Measurements from ENCODE around the gene SIK3. TPM values are rescaled to one million over a fixed set of nuclear protein-coding genes. Genes with fewer than 3 reads are reported as not detected.

The SIK3 gene
- total and polyA plus RNA-seq, 12 donors = 11.7 to 176 (median 25.2) TPM

DNA sequence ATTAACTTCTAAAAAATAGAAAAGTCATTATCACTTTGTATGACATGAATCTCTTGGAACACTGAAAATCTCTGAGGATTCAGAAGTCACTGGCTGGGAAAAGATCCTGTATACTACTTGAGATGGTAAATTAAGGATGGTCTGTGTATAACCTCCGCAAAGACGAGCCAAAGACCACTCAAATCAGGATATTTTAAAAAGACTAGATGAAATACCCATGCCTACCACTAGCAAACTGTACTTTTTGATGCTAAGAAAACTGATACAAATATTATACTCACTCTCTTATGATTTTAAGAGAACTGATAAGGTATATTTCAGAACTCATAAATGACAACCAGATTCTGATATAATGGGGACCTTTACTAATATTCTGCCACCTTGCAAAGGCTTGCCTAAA, 182.2 kb downstream of the SIK3 start:
- TF ChIP-seq, protein P1, sequence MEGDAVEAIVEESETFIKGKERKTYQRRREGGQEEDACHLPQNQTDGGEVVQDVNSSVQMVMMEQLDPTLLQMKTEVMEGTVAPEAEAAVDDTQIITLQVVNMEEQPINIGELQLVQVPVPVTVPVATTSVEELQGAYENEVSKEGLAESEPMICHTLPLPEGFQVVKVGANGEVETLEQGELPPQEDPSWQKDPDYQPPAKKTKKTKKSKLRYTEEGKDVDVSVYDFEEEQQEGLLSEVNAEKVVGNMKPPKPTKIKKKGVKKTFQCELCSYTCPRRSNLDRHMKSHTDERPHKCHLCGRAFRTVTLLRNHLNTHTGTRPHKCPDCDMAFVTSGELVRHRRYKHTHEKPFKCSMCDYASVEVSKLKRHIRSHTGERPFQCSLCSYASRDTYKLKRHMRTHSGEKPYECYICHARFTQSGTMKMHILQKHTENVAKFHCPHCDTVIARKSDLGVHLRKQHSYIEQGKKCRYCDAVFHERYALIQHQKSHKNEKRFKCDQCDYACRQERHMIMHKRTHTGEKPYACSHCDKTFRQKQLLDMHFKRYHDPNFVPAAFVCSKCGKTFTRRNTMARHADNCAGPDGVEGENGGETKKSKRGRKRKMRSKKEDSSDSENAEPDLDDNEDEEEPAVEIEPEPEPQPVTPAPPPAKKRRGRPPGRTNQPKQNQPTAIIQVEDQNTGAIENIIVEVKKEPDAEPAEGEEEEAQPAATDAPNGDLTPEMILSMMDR (IDR thresholded peaks at IDR 0.05) = peak in 1 of 6 experiments; percentile 9
- no peak for TF ChIP-seq POLR2A (IDR thresholded peaks at IDR 0.05)
- DNase-seq = no peak
- Histone ChIP-seq H3K27me3 (no peaks in the 10 kb centered on the region), H3K36me3 (replicated peaks in 1 of 2) (peaks cover 0 to 4% of the 10 kb centered on the region in 2 donors), H3K27ac (no peak overlapping the region), H3K4me1 (replicated peaks in 1 of 2) (peaks cover 0 to 25% of the 10 kb centered on the region in 2 donors), H3K9me3 (replicated peaks in 1 of 3) (no peaks in the 10 kb centered on the region), H3K4me3 (no peak overlapping the region)
- WGBS, 4 donors = 95 to 98% (median 96%) methylated on average over 2 of the region's 2 CpGs
- intact Hi-C loops (cut with DNase I) = no loop called here

DNA sequence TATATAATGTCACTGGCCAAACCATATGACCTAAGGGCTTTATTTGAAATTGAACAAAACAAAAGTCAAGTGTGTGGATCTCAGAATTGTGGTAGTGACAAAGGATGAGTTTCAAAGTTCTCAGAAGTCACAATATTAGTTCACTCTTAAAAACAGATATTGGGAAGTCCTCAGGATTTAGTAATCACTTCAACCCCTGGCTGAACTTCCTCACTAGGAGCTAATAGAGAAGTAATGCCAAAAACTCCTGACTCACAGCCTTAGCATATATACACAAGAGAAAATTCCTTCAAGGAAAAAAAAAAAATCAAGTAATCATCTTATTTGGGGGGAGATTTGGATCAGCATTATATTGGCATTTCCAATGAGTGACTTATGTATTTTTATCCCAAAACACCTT, 185.2 kb downstream of the SIK3 start:
- no peaks in the 10 kb centered on the region for H3K27me3 ChIP-seq
- peaks cover 0 to 4% of the 10 kb centered on the region in 2 donors for H3K36me3 ChIP-seq (replicated peaks in 1 of 2)
- H3K4me1 ChIP-seq (replicated peaks in 1 of 2) = peaks cover 0 to 15% of the 10 kb centered on the region in 2 donors
- intact Hi-C loops (cut with DNase I) = no loop called here
- H3K27ac ChIP-seq = no peak overlapping the region
- TF ChIP-seq POLR2A (IDR thresholded peaks at IDR 0.05) = no peak
- H3K4me3 ChIP-seq = no peak overlapping the region
- DNase-seq = no peak
- H3K9me3 ChIP-seq (replicated peaks in 1 of 3) = no peaks in the 10 kb centered on the region

DNA sequence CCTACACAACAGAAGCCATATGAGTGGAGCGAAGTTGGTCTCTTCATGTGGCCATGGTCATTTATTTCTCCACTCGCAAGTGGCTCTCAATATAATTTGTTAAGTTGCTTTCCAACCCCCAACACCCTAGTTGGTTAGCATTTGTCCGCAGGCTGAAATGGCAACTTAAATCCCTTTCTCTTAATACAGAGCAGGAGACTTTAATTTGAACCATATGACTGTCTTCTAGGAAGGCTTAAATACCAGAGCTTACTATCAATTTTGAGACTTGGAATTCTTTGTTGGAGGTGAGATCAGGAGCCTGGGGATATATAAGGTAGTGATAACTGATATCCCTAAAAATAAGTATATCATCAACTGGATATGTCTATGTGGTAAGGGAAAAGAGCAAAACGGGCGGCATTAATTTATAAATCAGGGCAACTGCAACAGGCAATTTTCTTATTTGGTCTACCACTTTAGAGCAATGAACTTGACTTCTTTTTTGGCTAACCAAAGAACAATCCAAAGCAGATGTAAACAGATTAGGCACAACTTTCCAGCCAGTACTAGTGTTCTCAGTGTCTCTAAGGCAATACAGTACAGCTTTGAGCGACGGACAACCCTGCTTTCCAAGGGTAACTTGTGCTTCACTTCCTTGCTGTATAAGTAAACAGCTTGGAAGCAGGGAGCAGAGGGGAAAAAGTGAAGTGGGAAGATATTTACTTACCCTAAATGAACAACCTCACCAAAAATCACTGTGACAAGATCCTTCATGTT, 186.1 kb downstream of the SIK3 start:
- Histone ChIP-seq H3K27me3 (no peaks in the 10 kb centered on the region), H3K4me1 (replicated peaks in 1 of 2) (peaks cover 0 to 15% of the 10 kb centered on the region in 2 donors), H3K36me3 (replicated peaks in 1 of 2) (peaks cover 0 to 4% of the 10 kb centered on the region in 2 donors), H3K4me3 (no peak overlapping the region), H3K27ac (no peak overlapping the region), H3K9me3 (replicated peaks in 1 of 3) (no peaks in the 10 kb centered on the region)
- TF ChIP-seq, protein P1 (IDR thresholded peaks at IDR 0.05) = no peak
- TF ChIP-seq POLR2A (IDR thresholded peaks at IDR 0.05) = no peak
- intact Hi-C loops (cut with DNase I) = no loop called here
- WGBS, 4 donors = 88 to 97% (median 93%) methylated on average over 7 of the region's 7 CpGs
- no peak for DNase-seq

DNA sequence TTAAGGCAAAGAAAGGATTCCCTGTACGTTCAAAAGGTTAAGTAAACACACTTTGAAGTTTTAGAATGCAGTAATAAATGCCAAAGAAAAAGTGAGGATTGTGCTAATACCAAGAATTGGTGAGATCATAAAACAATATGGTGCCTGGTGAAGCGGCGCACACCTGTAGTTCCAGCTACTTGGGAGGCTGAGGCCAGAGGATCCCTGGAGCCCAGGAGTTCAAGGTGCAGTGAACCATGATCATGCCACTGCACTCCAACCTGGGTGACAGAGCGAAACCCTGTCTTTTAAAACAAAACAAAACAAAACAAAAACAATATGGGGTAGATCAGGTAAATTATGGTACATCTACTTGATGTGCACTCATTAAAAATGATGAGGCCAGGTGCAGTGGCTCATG, 187.4 kb downstream of the SIK3 start:
- H3K27ac ChIP-seq = no peak overlapping the region
- H3K36me3 ChIP-seq (replicated peaks in 1 of 2) = peaks cover 0 to 4% of the 10 kb centered on the region in 2 donors
- no peaks in the 10 kb centered on the region for H3K9me3 ChIP-seq (replicated peaks in 1 of 3)
- TF ChIP-seq, protein P1 (IDR thresholded peaks at IDR 0.05) = no peak
- TF ChIP-seq POLR2A (IDR thresholded peaks at IDR 0.05) = no peak
- WGBS, 4 donors = 90 to 95% (median 92%) methylated on average over 4 of the region's 4 CpGs
- peaks cover 0 to 15% of the 10 kb centered on the region in 2 donors for H3K4me1 ChIP-seq (replicated peaks in 1 of 2)
- H3K4me3 ChIP-seq = no peak overlapping the region
- H3K27me3 ChIP-seq = no peaks in the 10 kb centered on the region
- DNase-seq = no peak
- intact Hi-C loops (cut with DNase I) = no loop called here

DNA sequence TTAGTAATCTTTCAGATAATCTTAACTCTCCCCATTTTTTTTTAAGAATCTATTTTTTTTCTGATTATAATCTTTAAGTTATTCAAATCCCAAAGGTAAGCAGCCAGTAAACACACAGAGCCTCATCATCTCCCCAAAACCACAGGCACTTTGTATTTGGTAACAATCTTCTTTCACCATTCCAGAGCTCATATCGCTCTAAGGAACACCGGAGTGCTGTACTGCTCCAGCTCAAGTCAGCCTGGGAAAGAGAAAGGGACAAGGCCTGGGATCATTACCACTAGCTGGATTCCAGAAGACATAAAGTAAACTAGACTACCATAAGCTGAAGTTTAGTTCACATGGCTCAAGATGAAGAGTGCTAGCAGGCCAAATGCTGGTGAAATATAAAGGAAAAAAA, 187.8 kb downstream of the SIK3 start:
- intact Hi-C loops (cut with DNase I) = no loop called here
- peaks cover 0 to 15% of the 10 kb centered on the region in 2 donors for H3K4me1 ChIP-seq (replicated peaks in 1 of 2)
- no peaks in the 10 kb centered on the region for H3K36me3 ChIP-seq (replicated peaks in 1 of 2)
- H3K9me3 ChIP-seq (replicated peaks in 1 of 3) = no peaks in the 10 kb centered on the region
- TF ChIP-seq, protein P1 (IDR thresholded peaks at IDR 0.05) = no peak
- TF ChIP-seq POLR2A (IDR thresholded peaks at IDR 0.05) = no peak
- H3K27ac ChIP-seq = no peak overlapping the region
- no peaks in the 10 kb centered on the region for H3K27me3 ChIP-seq
- H3K4me3 ChIP-seq = no peak overlapping the region
- WGBS, 4 donors = 91 to 100% (median 95%) methylated on average over 2 of the region's 2 CpGs
- DNase-seq = no peak

Measured in adrenal gland (tissue), 12 donors.